GM12875 (cell line): ENCODE results near the gene GLDN.
"Not testable (repeated sequence)": the region's sequence is repeated elsewhere in the genome, so short reads cannot be mapped to it uniquely, and the experiment has no call there.

ENCODE experiments used
- H3K4me3 ChIP-seq: one replicate; pipeline ENCODE4 v1.5.1; 2011; ENCODE audit warnings: low read depth, low read length, control low read depth
- CTCF ChIP-seq: IDR thresholded peaks from 2 replicates; pipeline ENCODE4 v1.5.1; 2011; ENCODE audit warnings: low read depth, mild to moderate bottlenecking, control low read depth, inconsistent platforms, low read length, moderate library complexity, borderline replicate concordance; ENCODE audit not compliant: insufficient read depth

The GLDN gene

GRCh38 chr15:51416129-51416528 is 74.7 kb downstream of the GLDN start:
- TF ChIP-seq CTCF = no peak
- no peak overlapping the region for H3K4me3 ChIP-seq

GRCh38 chr15:51423040-51423439 is 81.6 kb downstream of the GLDN start:
- H3K4me3 ChIP-seq = not testable (repeated sequence)

GRCh38 chr15:51424780-51425179 is 83.3 kb downstream of the GLDN start:
- TF ChIP-seq CTCF = no peak

GRCh38 chr15:51425517-51426040 is 84.1 kb downstream of the GLDN start:
- no peak overlapping the region for H3K4me3 ChIP-seq
- no peak for TF ChIP-seq CTCF

More at GRCh38 chr15:51424780-51425179, 83.3 kb downstream of the GLDN start:
- H3K4me3 ChIP-seq = no peak overlapping the region

GRCh38 chr15:51438526-51438925 is 97.1 kb downstream of the GLDN start:
- H3K4me3 ChIP-seq = no peak overlapping the region
- no peak for TF ChIP-seq CTCF

GRCh38 chr15:51443282-51443914 is 101.9 kb downstream of the GLDN start:
- no peak for TF ChIP-seq CTCF
- H3K4me3 ChIP-seq = no peak overlapping the region

- H3K4me3 ChIP-seq = no peak overlapping the region
- TF ChIP-seq CTCF = no peak
Observed at GRCh38 chr15:51444112-51444511, 102.7 kb downstream of the GLDN start.

- TF ChIP-seq CTCF = no peak
Observed at GRCh38 chr15:51444807-51445206, 103.4 kb downstream of the GLDN start.

GRCh38 chr15:51446029-51446744 is 104.7 kb downstream of the GLDN start:
- not testable (repeated sequence) for H3K4me3 ChIP-seq

More at GRCh38 chr15:51444807-51445206, 103.4 kb downstream of the GLDN start:
- H3K4me3 ChIP-seq = no peak overlapping the region
